HCT116 (cell line): ENCODE results near the gene COLEC11. TPM values are rescaled to one million over a fixed set of nuclear protein-coding genes. Genes with fewer than 3 reads are reported as not detected.

Experiments
- ATAC-seq: fragments of 200-7000 bp; cut with Tn5 transposase; 2 replicates; pipeline ENCODE4 v1.9.1; 2020; ENCODE audit warnings: mild to moderate bottlenecking, moderate library complexity
- BruUV-seq: library from RNA; stranded (reverse); fragments of 400-500 nt; replicated peaks from 2 replicates; lab custom pipeline; 2021; lab: Mats Ljungman, UMichigan
- CTCF ChIA-PET: fragments of 300-600 bp; sonication (Branson Sonifier 250); formaldehyde crosslinking; loops from one replicate; lab custom pipeline; 2021; ENCODE audit warnings: antibody characterized with exemption; lab: Charles Lee
- POLR2A ChIA-PET: fragments of 300-600, 350-600 bp; sonication (Branson Sonifier 250); formaldehyde crosslinking; loops from one replicate; lab custom pipeline; 2021; ENCODE audit warnings: antibody characterized with exemption; lab: Charles Lee
- RAD21 ChIA-PET, 2 experiments: fragments of 300-600 bp; sonication (Branson Sonifier 250); formaldehyde crosslinking; loops; one replicate each; lab custom pipeline; 2023; ENCODE audit warnings: low total read pairs in 2 of 2; ENCODE audit not compliant: uncharacterized antibody in 2 of 2, unreplicated experiment in 2 of 2, low non-redundant PET in 1 of 2; lab: Charles Lee
- DNase-seq: peaks from one replicate; pipeline ENCODE4 v3.0.0-alpha.2; 2010; ENCODE audit warnings: low read depth, low spot score
- H2AFZ ChIP-seq: fragments of 200-600 bp; shearing (Covaris generic), sonication (generic); 2 replicates; pipeline ENCODE4 v1.6.1; 2017; ENCODE audit warnings: low read depth, mixed run types, mixed read lengths, antibody characterized with exemption, low read length; ENCODE audit not compliant: poor library complexity, severe bottlenecking
- H3K27ac ChIP-seq: 2 replicates; pipeline ENCODE4 v1.5.1; 2012; ENCODE audit warnings: low read depth, low read length
- H3K27me3 ChIP-seq: fragments of 200-600 bp; sonication (generic); 2 replicates; pipeline ENCODE4 v1.6.1; 2016; ENCODE audit warnings: mixed run types, low read length, mixed read lengths; ENCODE audit not compliant: insufficient read depth
- H3K36me3 ChIP-seq, 2 experiments: fragments of 200-500 bp in 1 of 2; fragments of 200-600 bp in 1 of 2; sonication (Bioruptor generic) in 1 of 2; sonication (generic) in 1 of 2; 2 replicates each; pipeline versions ENCODE4 v1.5.1 to v1.6.1; 2014 to 2016; ENCODE audit warnings: low read length in 2 of 2, inconsistent platforms in 1 of 2, mixed read lengths in 1 of 2, mixed run types in 1 of 2; ENCODE audit not compliant: insufficient read depth in 2 of 2, control insufficient read depth in 1 of 2
- H3K4me1 ChIP-seq, 2 experiments: fragments of 200-600 bp in 1 of 2; sonication (generic) in 1 of 2; 2 replicates each; pipeline versions ENCODE4 v1.5.1 to v1.6.1; 2012 to 2017; ENCODE audit warnings: low read length in 2 of 2, inconsistent platforms in 1 of 2, mild to moderate bottlenecking in 1 of 2, mixed read lengths in 1 of 2, mixed run types in 1 of 2, moderate library complexity in 1 of 2; ENCODE audit not compliant: insufficient read depth in 2 of 2, control insufficient read depth in 1 of 2
- H3K4me2 ChIP-seq: fragments of 200-600 bp; sonication (generic); 2 replicates; pipeline ENCODE4 v1.6.1; 2017; ENCODE audit warnings: mixed run types, low read length, mixed read lengths
- H3K4me3 ChIP-seq, 2 experiments: fragments of 200-600 bp in 1 of 2; sonication (generic) in 1 of 2; replicated peaks in 1 of 2; 2 replicates each; pipeline ENCODE4 v1.5.1; 2011 to 2016; ENCODE audit warnings: low read length in 2 of 2, control low read depth in 1 of 2, low read depth in 1 of 2, mild to moderate bottlenecking in 1 of 2, mixed read lengths in 1 of 2, mixed run types in 1 of 2
- H3K79me2 ChIP-seq: fragments of 200-600 bp; sonication (generic); 2 replicates; pipeline ENCODE4 v1.6.1; 2017; ENCODE audit warnings: mild to moderate bottlenecking, mixed run types, low read length, moderate library complexity, mixed read lengths; ENCODE audit not compliant: insufficient read depth
- H3K9ac ChIP-seq: fragments of 200-600 bp; sonication (generic); 2 replicates; pipeline ENCODE4 v1.6.1; 2016; ENCODE audit warnings: low read length, mixed read lengths
- H3K9me2 ChIP-seq: fragments of 200-600 bp; sonication (generic), shearing (Covaris generic); 2 replicates; pipeline ENCODE4 v1.6.1; 2017; ENCODE audit warnings: mixed run types, mild to moderate bottlenecking, moderate library complexity; ENCODE audit not compliant: insufficient read depth
- H3K9me3 ChIP-seq, 2 experiments: fragments of 200-500 bp in 1 of 2; fragments of 200-600 bp in 1 of 2; sonication (Bioruptor generic) in 1 of 2; sonication (generic) in 1 of 2; 2 replicates each; pipeline ENCODE4 v1.6.1; 2014 to 2017; ENCODE audit warnings: low read length in 2 of 2, mixed read lengths in 2 of 2, inconsistent platforms in 1 of 2, low read depth in 1 of 2, mild to moderate bottlenecking in 1 of 2, mixed run types in 1 of 2, moderate library complexity in 1 of 2; ENCODE audit not compliant: control insufficient read depth in 1 of 2, insufficient read depth in 1 of 2
- H4K20me1 ChIP-seq: fragments of 200-600 bp; sonication (generic), shearing (Covaris generic); 2 replicates; pipeline ENCODE4 v1.6.1; 2017; ENCODE audit warnings: mixed run types, mild to moderate bottlenecking, moderate library complexity; ENCODE audit not compliant: insufficient read depth
- CBX3 ChIP-seq: IDR thresholded peaks from 2 replicates; pipeline ENCODE4 v1.6.1; 2012; ENCODE audit warnings: low read depth
- EGR1 ChIP-seq: IDR thresholded peaks from 2 replicates; pipeline ENCODE4 v1.6.1; 2012; ENCODE audit warnings: low read depth
- EZH2 ChIP-seq: fragments of 200-600 bp; sonication (generic); IDR thresholded peaks from 2 replicates; pipeline ENCODE4 v1.6.1; 2017; ENCODE audit warnings: antibody characterized with exemption, mixed run types
- EZH2phosphoT487 ChIP-seq: fragments of 200-600 bp; IDR thresholded peaks from 2 replicates; pipeline ENCODE4 v1.6.1; 2018; ENCODE audit warnings: antibody characterized with exemption, borderline replicate concordance
- FOSL1 ChIP-seq: IDR thresholded peaks from 2 replicates; pipeline ENCODE4 v1.6.1; 2012; ENCODE audit warnings: low read depth
- JUND ChIP-seq: IDR thresholded peaks from 2 replicates; pipeline ENCODE4 v1.6.1; 2012
- POLR2A ChIP-seq: IDR thresholded peaks from 2 replicates; pipeline ENCODE4 v1.7.0; 2011; ENCODE audit warnings: borderline replicate concordance; ENCODE audit not compliant: insufficient read depth, insufficient read length; ENCODE audit errors: extremely low read depth
- POLR2AphosphoS5 ChIP-seq: IDR thresholded peaks from 2 replicates; pipeline ENCODE4 v1.6.1; 2011; ENCODE audit warnings: mild to moderate bottlenecking, low read depth, low read length, moderate library complexity
- RAD21 ChIP-seq: IDR thresholded peaks from 2 replicates; pipeline ENCODE4 v1.6.1; 2012; ENCODE audit warnings: low read depth, mild to moderate bottlenecking
- SIN3A ChIP-seq: IDR thresholded peaks from 2 replicates; pipeline ENCODE4 v1.6.1; 2012; ENCODE audit warnings: low read depth
- SRF ChIP-seq: IDR thresholded peaks from 2 replicates; pipeline ENCODE4 v1.6.1; 2012; ENCODE audit warnings: low read depth
- YY1 ChIP-seq: IDR thresholded peaks from 2 replicates; pipeline ENCODE4 v1.6.1; 2011; ENCODE audit warnings: low read length, low read depth, moderate library complexity, mild to moderate bottlenecking; ENCODE audit not compliant: insufficient replicate concordance; ENCODE audit errors: extremely low read depth
- ZFX ChIP-seq: fragments of 450-650 bp; IDR thresholded peaks from 2 replicates; pipeline ENCODE4 v1.6.1; 2017
- intact Hi-C: fragments of 100-400 bp; cut with micrococcal nuclease; formaldehyde crosslinking; loops from 2 replicates; pipeline ENCODE4 v1.10.0; 2022
- total RNA-seq: library from RNA; stranded (reverse); gene quantifications from one replicate; pipeline ENCODE4 v1.2.1, GENCODE V29; 2021; ENCODE audit not compliant: unreplicated experiment
- TF ChIP-seq, protein P1 (sequence below): IDR thresholded peaks from 2 replicates; pipeline ENCODE4 v1.6.1; 2012
- TF ChIP-seq, protein P2 (sequence below): IDR thresholded peaks from 2 replicates; pipeline ENCODE4 v1.6.1; 2012; ENCODE audit warnings: low read depth
- TF ChIP-seq, protein P3 (sequence below): IDR thresholded peaks from 2 replicates; pipeline ENCODE4 v1.6.1; 2011; ENCODE audit warnings: mild to moderate bottlenecking, low read length, moderate library complexity; ENCODE audit not compliant: insufficient replicate concordance; ENCODE audit errors: extremely low read depth
- TF ChIP-seq, protein P4 (sequence below): IDR thresholded peaks from 2 replicates; pipeline ENCODE4 v1.6.1; 2012

COLEC11 gene
- total RNA-seq, 1 experiment from 2014 or later, result 0.15 TPM

DNA sequence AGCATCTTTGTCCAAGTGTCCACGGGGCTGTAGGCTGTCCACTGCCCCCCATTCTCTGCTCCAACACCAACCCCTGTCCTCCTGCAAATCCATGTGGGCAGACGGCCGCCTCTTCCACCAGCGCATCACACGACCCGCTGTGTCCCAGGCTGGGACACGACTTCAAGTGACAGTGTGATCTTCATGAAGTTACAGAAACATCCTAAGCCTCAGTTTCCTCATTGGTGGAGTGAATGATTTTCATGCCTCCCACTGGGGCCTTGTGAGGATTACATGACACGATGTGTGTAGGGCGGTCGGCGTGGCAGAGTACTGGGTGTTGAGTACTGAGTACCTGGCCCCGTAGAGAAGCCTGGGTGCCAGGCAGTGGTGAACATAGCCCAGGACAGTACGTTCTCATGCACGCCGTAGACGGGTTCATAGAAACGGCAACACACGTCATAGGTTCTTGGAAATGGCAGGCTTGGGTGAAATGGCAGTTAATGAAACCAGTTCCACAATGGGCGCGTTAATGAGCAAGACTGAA is 53.8 kb downstream of the COLEC11 start:
- Histone ChIP-seq H3K9me3 (no peaks in the 10 kb centered on the region), H3K4me3 (no peak overlapping the region), H3K79me2 (no peaks in the 10 kb centered on the region), H3K4me1 (peaks cover 0 to 5% of the 10 kb centered on the region in 2 experiments; a peak in 2 of 4 replicates), H2AFZ (no peak overlapping the region), H3K4me2 (no peak overlapping the region), H3K27me3 (no peaks in the 10 kb centered on the region), H4K20me1 (no peaks in the 10 kb centered on the region), H3K36me3 (no peaks in the 10 kb centered on the region)
- intact Hi-C loops, result no loop called here
- ATAC-seq (no peak), DNase-seq (no peak)
- CTCF ChIA-PET, result no interaction called here
- POLR2A ChIA-PET, result no interaction called here
- BruUV-seq, result no TSS peak
- RAD21 ChIA-PET, result no interaction called here
- TF ChIP-seq ZFX (no peak), SRF (no peak)
- TF ChIP-seq, all 23 proteins: peak for 0
- Histone ChIP-seq H3K27ac (no peak overlapping the region), H3K9me2 (no peaks in the 10 kb centered on the region), H3K9ac (no peak overlapping the region)

DNA sequence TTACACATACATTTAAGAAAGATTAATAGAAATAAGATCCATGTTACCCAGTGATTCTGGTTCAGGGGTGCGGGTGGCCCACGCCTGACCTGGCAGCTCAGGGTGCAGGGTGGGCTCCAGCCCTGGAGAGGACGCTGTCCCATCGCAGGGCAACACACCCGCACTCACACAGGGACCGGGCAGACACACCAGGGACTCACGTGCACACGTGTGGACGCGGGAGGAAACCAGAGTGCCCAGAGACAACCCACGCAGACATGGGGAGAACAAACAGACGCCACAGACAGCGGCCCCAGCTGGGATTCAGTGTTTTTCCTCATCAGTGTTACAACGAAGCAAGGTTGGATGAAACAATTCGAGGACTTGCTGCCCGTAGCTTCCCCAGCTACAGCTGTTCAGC is 54.7 kb downstream of the COLEC11 start:
- Histone ChIP-seq H3K4me3 (no peak overlapping the region), H3K36me3 (no peaks in the 10 kb centered on the region), H2AFZ (no peak overlapping the region), H3K27me3 (no peaks in the 10 kb centered on the region), H3K4me2 (no peak overlapping the region), H3K27ac (no peak overlapping the region), H3K79me2 (no peaks in the 10 kb centered on the region), H4K20me1 (no peaks in the 10 kb centered on the region), H3K9ac (no peak overlapping the region), H3K9me2 (no peaks in the 10 kb centered on the region), H3K9me3 (no peaks in the 10 kb centered on the region), H3K4me1 (peaks cover 0 to 5% of the 10 kb centered on the region in 2 experiments; a peak in 2 of 4 replicates)
- ChIA-PET POLR2A (no interaction called here), RAD21 (no interaction called here), CTCF (no interaction called here)
- no TSS peak for BruUV-seq
- DNase-seq (no peak), ATAC-seq (no peak)
- intact Hi-C loops, result no loop called here
- TF ChIP-seq, protein P1, sequence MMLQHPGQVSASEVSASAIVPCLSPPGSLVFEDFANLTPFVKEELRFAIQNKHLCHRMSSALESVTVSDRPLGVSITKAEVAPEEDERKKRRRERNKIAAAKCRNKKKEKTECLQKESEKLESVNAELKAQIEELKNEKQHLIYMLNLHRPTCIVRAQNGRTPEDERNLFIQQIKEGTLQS, result no peak
- TF ChIP-seq ZFX (no peak), EGR1 (no peak), EZH2phosphoT487 (no peak), CBX3 (no peak), JUND (no peak), POLR2A (no peak), EZH2 (no peak), FOSL1 (no peak), POLR2AphosphoS5 (no peak), RAD21 (no peak), SIN3A (no peak), YY1 (no peak)
- TF ChIP-seq, protein P2, sequence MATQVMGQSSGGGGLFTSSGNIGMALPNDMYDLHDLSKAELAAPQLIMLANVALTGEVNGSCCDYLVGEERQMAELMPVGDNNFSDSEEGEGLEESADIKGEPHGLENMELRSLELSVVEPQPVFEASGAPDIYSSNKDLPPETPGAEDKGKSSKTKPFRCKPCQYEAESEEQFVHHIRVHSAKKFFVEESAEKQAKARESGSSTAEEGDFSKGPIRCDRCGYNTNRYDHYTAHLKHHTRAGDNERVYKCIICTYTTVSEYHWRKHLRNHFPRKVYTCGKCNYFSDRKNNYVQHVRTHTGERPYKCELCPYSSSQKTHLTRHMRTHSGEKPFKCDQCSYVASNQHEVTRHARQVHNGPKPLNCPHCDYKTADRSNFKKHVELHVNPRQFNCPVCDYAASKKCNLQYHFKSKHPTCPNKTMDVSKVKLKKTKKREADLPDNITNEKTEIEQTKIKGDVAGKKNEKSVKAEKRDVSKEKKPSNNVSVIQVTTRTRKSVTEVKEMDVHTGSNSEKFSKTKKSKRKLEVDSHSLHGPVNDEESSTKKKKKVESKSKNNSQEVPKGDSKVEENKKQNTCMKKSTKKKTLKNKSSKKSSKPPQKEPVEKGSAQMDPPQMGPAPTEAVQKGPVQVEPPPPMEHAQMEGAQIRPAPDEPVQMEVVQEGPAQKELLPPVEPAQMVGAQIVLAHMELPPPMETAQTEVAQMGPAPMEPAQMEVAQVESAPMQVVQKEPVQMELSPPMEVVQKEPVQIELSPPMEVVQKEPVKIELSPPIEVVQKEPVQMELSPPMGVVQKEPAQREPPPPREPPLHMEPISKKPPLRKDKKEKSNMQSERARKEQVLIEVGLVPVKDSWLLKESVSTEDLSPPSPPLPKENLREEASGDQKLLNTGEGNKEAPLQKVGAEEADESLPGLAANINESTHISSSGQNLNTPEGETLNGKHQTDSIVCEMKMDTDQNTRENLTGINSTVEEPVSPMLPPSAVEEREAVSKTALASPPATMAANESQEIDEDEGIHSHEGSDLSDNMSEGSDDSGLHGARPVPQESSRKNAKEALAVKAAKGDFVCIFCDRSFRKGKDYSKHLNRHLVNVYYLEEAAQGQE, result no peak
- TF ChIP-seq, protein P3, sequence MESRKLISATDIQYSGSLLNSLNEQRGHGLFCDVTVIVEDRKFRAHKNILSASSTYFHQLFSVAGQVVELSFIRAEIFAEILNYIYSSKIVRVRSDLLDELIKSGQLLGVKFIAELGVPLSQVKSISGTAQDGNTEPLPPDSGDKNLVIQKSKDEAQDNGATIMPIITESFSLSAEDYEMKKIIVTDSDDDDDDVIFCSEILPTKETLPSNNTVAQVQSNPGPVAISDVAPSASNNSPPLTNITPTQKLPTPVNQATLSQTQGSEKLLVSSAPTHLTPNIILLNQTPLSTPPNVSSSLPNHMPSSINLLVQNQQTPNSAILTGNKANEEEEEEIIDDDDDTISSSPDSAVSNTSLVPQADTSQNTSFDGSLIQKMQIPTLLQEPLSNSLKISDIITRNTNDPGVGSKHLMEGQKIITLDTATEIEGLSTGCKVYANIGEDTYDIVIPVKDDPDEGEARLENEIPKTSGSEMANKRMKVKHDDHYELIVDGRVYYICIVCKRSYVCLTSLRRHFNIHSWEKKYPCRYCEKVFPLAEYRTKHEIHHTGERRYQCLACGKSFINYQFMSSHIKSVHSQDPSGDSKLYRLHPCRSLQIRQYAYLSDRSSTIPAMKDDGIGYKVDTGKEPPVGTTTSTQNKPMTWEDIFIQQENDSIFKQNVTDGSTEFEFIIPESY, result no peak
- TF ChIP-seq, protein P4, sequence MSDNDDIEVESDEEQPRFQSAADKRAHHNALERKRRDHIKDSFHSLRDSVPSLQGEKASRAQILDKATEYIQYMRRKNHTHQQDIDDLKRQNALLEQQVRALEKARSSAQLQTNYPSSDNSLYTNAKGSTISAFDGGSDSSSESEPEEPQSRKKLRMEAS, result no peak
